PC-3 (cell line): ENCODE measurements around the gene GATD1.

ENCODE experiments used
- EZH2 ChIP-seq: fragments of 300-600 bp; sonication (generic); IDR thresholded peaks from one replicate; pipeline ENCODE4 v1.6.1; 2017; ENCODE audit warnings: antibody characterized with exemption, mild to moderate bottlenecking, low read length; ENCODE audit not compliant: unreplicated experiment
- EZH2phosphoT487 ChIP-seq: fragments of 300-600 bp; sonication (generic); IDR thresholded peaks from 2 replicates; pipeline ENCODE4 v1.6.1; 2018; ENCODE audit warnings: mild to moderate bottlenecking, antibody characterized with exemption, low read length, borderline replicate concordance
- TF ChIP-seq, protein P1 (sequence below): fragments of 300-600 bp; sonication (generic); conservative IDR thresholded peaks from 2 replicates; pipeline ENCODE4 v1.5.1; 2017; ENCODE audit warnings: antibody characterized with exemption, low read depth, mild to moderate bottlenecking, low read length

DNA sequence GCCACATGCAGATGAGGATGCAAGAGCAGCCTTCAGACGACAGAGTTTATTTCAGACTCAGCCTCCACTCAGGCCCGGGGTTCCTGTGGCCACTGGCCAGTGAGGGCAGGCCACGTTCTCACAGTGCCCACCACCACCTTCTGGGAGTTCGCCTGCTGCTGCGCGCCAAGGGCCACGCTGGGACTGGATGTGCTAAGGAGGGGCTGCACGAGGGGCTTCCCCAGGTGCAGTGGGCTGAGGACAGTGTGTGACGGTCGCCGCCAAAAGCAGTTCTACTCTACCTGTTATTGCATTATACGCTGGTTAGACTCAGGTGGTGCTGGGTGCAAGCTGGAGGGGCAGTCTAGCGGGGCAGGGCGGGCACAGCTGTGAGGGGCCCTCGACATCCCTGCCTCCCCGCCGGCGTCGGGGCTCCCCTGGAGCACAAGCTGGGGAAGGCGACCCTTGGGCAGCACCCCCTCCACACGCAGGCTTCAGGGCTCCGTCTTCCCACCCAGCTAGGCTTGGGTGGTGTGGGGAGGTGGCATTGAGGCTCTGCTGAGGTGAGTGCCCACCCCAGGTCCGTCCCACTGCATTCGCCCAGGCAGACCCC is 9.9 kb upstream of the GATD1 start:
- TF ChIP-seq, protein P1, sequence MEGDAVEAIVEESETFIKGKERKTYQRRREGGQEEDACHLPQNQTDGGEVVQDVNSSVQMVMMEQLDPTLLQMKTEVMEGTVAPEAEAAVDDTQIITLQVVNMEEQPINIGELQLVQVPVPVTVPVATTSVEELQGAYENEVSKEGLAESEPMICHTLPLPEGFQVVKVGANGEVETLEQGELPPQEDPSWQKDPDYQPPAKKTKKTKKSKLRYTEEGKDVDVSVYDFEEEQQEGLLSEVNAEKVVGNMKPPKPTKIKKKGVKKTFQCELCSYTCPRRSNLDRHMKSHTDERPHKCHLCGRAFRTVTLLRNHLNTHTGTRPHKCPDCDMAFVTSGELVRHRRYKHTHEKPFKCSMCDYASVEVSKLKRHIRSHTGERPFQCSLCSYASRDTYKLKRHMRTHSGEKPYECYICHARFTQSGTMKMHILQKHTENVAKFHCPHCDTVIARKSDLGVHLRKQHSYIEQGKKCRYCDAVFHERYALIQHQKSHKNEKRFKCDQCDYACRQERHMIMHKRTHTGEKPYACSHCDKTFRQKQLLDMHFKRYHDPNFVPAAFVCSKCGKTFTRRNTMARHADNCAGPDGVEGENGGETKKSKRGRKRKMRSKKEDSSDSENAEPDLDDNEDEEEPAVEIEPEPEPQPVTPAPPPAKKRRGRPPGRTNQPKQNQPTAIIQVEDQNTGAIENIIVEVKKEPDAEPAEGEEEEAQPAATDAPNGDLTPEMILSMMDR: no peak
- TF ChIP-seq EZH2 (no peak), EZH2phosphoT487 (no peak)
